UCSD-AML1 (cell line): ENCODE data around the gene JPH2.

Experiments used
- DNase-seq: peaks from one replicate; lab custom pipeline; 2025; ENCODE audit not compliant: unreplicated experiment; lab: John Stamatoyannopoulos, UW

The JPH2 gene

DNA sequence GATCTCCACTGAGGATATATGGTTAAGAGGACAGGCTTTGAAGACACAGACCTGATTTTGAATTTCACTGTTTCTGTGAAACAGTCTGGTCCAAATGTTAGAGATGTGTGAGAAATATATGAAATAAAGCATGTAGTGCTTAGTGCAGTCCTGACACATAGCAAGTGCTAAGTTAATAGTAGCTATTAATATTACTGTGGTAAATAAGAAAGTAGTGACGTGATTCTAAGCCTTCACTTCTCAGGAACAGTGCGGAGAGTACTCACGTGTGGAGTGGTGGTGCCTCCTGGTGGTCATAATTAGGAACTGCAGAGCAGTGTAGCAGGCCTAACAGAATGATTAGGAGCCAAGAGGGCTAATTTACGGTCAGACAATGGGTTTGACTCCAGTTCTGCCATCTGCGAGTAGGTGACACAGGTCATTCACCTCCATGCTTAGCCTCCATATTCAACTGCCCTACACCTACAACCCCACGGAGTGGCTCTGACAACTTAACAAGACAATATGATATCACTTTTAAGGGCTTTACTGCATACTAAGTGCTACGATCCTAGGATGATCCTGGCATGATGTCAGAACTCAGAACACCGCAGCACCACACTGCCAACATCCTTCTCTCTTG is 106.2 kb downstream of the JPH2 start:
- DNase-seq = peak; percentile 61

DNA sequence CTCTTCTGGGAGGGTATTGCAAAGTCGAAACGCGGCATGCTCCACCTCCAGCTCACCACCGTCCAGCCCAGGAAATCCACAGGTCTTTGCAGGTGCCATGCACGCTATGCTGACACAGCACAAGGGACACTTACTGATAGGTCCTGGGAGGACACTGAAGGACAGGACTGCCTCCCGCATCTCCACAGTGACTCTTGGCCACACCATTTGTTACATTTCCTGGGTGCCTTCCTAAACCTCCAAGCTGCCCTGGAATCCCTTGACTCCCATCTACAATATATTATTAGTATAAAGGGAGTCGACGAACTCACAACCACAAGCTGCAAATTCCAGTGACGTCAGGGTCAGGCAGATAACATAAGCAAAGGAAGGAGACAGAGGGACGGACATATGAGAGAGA is 106.9 kb downstream of the JPH2 start:
- no peak for DNase-seq

DNA sequence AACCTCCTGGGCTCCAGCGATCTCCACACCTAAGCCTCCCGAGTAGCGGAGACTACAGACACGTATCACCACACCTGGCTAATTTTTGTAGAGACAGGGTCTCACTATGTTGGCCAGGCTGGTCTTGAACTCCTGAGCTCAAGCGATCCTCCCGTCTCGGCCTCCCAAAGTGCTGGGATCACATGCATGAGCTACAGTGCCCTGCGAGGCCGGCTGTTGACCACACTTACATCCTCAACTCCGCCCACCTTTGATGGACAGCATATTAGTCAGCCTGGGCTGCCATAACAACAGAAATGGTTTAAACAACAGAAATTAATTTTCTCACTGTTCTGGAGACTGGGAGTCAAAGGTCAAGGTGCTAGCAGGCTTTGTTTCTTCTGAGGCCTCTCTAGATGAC is 107.7 kb downstream of the JPH2 start:
- DNase-seq = no peak

DNA sequence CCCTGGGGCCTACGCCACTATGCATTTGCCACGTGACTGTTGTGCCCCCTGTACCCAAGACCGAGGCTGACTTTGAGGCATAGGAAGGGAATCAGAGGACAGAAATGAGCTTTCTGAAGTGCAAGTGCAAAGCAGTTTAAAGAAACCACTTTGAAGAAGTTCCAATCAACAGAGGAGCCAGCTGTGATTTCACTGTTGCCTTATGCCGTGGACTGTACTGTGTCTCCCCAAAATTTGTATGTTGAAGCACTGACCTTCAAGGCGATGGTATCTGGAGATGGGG is 111.1 kb downstream of the JPH2 start:
- no peak for DNase-seq

DNA sequence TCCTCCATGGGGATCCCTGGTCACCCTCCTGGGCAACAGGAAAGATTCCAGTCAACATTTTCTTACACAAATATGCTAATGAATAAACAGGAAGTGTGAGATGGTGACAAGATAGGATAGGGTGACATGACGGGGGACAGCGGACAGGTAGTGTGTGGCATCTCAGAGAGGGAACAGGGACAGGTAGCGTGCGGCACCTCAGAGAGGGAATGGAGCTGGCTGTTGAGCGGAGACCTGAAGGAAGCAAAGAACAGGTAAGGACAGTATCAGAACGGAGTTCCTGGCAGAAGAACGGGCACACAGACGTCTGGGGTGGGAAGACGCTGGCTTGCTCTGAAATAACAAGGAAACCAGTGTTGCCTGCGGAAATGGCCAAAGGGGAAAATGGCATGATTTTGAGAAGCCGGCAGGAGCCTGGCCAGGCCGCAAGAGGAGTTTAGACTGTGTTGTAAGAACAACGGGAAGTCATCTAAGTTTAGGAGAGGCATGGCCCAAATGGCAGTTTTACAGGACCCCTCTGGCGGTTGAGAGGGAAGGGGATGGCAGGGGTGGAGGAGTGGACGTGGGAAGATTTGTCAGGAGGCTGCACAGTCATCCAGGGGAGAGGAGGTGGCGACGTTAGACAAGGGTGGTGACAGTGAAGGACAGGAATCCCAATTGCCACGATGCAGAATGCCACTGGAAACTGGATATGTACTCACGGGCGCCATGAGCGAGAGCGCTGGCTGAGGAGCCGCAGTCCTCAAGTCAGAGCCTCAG is 111.6 kb downstream of the JPH2 start:
- DNase-seq = no peak

DNA sequence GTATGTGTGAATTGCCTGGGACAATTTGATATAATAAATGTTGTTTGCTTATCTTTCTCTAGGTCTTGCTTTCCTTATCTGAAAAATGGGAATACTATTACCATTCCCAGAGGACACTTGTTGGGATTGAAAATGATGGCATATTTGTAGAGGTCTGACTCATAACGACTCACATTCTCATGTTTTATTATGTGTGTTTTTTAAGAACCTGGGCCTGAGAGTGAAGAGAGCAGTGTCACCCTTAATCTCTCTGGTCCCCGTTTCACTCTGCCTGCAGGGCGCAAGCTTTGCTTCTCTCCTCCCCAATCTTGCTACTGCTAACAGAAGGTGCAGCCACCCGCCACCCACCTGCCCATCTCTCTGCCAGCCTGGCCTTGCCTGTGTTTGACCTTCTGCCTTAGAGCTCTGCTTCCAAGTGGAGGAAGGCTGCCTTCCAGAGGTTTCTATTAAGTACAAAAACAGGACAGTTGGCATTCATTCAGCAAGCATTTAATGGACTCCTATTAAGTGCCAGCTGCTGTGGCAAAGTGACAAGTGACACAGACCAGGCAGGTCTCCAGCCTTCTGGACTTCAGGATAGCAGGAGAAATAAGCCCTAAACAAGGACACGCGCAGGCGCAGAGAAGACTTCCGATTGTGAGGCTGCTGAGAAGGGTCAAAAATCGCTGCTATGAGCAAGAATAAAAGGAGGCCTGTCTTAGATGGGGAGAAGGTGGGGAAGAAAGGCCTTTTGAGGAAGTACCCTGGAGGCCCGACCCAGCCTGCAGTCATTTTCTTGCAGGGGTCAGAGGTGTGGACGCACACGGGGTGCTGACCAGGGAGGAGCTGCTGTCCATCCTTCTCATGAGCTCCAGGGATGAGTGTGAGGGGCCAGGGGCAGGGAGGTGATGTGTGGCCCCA is 112.5 kb downstream of the JPH2 start:
- DNase-seq = no peak

DNA sequence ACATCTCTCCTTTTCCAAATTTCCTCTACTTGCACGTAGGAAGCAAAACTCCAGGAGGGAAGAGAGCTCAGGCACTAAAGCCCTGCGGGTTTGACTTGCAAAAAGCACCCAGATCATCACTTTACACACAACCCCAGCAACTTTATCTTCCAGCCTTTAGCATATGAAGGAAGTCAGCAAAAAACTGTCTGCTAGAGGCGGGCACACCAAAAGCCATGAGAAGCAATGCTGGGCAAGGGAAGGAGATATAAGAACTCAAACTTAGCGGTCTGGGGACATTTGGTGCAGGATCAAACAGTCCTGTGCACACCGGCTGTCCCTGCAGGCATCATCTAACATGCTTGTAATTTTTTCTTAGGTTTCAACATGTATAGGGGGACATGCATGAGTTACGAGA is 113.3 kb downstream of the JPH2 start:
- DNase-seq = no peak

DNA sequence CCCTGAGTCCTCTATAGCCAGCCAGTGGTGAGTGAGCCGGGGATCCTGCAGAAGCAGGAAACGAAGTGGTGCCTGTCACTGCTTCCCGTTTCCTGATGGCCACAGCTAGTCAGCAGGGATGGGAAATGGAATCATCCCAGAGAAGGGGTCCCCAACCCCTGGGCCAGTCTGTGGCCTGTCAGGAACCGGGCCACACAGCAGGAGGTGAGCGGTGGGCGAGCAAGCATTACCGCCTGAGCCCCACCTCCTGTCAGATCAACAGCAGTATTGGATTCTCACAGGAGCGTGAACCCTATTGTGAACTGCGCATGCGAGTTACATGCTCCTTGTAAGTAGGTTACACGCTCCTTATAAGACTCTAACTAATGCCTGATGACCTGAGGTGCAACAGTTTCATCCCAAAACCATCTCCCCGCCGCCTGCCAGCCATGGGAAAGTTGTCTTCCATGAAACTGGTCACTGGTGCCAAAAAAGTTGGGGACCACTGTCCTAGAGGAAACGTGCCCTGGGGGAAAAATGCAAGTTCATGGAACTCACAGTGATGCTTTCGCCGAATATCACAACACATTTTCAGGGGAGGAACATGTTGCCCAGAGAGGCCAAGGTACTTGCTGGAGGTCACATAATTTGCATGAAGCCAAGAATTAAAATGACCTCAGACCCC is 113.8 kb downstream of the JPH2 start:
- no peak for DNase-seq

DNA sequence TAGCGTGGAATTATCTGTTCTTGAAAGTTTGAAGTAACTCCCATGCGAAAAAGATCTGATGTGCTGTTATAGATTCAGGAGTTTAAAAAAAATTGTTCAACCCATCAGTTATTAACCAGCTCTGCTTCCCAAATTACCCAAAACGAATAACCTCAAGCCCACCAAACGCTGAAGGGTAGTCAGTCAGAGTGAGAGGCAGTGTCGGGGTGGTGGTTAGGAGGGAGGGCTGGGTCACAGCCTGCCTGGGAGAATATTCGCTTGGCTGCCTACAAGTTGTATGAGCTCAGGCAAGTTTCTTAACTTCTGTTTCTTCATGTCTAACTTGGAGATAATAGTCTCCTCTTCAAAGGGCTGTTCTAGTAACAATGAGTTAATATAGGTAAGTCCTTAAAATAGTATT is 114.6 kb downstream of the JPH2 start:
- no peak for DNase-seq

DNA sequence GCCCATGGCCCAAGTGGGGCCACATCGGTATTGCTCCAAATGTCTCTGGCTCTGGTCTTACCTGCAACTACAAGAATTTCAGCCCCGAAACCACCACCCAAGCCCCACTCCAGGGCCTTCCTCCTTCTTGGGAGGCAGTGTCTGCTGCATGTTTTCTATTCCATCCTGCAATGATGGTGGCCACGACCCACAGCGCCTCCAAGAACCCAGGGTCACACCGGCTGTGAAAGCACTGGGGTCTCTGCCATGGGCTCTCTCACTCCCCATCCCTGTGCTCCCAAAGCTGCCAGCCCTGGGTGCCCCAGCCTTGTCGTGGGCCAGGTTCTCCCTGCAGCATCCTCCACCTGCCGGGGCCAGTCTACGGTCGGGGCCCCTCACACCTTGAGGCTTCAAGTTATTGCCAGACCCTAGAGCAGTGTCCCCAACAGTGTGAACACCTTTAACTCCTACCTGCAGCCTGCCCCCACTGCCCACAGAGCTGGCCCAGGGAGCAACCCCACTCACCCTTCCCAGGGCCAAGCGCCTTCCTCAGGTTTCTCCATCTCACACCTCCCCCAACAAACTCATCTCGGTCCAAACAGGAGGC is 115.4 kb downstream of the JPH2 start:
- no peak for DNase-seq

DNA sequence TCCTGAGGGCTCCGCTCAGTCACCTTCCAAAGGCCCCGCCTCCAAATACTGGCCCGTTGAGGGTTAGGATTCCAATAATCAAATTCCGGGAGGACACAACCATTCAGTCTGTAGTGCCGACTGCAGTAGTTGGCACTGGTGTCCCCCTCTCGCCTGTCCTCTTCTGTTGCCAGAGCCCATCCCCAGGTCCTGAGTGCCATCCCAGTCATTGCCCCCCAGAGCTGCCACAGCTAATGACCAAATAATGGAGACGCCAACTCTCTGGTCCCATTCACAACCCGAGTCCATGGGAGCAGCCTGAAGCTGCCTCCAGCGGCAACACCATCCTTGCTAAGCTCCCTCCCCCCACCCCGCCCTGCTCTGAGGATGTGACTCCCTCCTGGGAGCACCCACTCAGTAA is 115.9 kb downstream of the JPH2 start:
- DNase-seq = no peak

DNA sequence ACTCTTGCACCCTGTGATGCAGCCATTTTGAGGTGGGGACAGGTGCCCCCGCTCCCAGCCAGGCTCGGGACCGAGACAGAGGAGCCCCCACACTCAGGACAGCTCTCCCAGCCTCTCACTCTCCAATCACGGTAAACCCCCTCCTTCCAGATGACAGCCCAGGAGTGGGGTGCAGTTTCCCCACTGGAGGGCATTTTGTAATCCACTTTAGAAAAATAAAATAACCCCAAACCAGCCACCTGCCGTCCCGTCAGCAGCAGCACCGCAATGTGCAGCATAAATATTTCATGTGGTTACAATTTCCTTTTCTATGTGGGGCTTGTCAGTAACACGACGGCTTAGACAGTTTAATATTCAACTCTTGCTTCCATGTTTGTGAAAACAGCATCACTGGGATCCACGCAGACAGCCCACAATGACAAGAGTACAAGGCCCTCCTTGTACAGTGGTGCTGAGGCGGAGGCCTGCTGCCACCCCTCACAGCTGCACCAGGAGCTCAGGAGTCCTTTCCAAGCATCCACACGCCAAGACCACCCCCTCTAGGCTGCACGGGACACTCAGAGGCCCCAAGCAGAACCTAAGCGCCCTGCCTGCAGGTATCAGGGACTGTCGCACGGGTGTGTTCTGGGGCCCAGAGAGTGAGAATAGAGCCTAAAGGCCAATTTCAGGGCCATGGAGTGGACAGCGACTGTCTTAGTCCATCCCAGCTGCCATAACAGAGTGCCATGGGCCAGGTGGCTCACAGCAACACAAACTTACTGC is 116.7 kb downstream of the JPH2 start:
- no peak for DNase-seq

DNA sequence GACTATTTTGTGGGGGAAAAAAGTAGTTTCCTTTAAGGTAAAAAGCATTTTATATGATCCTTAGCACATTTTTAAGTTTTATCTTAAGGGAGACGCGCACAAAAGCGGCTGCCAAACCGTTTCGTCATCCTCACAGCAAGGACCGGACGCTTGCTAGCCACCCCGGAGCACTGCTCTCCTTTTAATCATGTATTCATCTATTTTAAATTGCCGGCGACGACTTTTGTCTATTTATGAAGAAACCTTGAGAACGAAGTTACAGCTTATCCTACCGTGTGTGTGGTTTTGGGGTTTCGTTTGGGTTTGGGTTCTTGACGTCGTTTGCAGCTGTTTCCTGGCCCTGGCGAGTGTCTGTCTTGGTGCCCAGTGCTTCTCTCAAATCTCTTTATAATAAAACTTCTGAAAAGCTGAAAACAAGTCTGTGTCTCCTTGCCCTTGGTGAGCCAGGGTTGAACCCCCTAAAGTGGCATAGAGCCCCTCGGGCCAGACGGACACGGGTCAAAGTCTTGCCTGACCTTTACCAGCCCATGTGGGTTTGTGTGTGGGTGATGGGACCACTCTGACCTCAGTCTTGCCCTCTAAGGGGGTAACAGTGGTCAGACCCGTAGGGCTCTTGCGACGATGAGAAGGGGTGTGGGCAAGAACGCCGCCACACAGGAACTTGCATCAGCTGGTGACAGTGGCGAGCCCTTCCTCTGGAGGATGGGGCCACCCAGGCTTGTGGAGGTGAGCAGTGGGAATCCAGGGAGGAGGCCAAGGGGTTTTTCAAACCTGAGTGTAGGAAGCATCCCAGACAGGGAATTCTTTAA is 117.6 kb downstream of the JPH2 start:
- DNase-seq = no peak

DNA sequence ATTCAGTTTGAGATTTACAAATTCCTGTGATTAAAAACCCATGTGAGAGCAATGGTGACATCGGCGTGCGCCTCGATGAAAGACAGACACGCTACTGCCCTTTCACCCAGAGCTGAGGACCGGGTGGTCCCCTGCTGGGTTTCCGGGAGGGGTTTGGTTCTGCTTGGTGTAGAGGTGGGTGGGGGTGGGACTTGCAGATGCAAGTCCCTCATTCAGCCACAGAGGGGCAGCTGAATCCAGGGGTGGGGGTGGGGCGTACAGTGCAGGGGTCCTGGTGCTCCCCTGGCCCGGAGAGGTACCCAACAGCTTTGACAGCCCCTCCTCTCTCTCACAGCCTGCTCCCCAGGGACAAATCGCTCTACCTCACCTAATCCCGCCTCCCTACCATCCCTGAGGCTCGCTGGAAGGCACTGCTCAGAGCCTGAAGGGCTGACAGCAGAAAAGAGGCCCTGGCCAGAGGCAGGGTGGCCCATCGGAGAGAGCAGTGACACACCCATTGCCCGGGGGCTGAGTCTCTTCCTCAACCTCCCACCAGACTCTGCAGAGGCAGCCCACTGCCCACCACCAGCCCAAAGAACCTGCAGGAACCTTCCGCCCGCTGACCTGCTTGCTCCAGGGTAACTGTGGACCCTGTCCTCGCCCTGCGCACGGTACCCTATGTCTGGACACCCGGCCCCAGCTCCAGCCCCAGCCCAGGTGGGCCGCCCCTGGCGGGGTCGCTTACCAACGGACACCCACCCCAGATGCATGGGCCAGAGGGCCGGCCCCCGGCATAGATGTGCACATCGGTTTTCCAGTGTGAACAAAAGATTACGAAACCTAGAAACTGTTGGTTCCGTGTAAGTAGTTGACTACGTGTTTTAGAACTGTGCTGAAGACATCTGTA is 118.4 kb downstream of the JPH2 start:
- no peak for DNase-seq

DNA sequence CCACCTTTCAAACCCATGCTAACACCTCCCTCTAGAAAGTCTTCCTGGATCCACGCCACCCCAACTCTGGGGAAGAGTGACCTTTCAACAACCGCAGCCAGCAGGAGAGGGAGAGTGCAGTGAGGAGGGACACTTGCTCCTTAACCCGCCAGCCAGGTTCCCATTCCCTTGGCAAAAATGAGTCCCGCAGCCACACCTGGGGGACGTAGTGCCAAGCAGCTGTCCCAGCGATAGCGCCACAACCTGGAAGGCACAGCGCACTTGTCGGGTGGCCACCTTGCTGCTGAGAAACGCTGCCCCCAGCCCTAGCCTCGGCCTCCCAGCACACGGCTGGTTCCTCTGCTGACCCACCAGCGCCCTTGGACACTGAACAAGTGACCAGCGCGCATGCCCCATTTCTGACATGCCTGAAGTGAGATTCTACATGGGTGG is 119.3 kb downstream of the JPH2 start:
- DNase-seq = no peak

DNA sequence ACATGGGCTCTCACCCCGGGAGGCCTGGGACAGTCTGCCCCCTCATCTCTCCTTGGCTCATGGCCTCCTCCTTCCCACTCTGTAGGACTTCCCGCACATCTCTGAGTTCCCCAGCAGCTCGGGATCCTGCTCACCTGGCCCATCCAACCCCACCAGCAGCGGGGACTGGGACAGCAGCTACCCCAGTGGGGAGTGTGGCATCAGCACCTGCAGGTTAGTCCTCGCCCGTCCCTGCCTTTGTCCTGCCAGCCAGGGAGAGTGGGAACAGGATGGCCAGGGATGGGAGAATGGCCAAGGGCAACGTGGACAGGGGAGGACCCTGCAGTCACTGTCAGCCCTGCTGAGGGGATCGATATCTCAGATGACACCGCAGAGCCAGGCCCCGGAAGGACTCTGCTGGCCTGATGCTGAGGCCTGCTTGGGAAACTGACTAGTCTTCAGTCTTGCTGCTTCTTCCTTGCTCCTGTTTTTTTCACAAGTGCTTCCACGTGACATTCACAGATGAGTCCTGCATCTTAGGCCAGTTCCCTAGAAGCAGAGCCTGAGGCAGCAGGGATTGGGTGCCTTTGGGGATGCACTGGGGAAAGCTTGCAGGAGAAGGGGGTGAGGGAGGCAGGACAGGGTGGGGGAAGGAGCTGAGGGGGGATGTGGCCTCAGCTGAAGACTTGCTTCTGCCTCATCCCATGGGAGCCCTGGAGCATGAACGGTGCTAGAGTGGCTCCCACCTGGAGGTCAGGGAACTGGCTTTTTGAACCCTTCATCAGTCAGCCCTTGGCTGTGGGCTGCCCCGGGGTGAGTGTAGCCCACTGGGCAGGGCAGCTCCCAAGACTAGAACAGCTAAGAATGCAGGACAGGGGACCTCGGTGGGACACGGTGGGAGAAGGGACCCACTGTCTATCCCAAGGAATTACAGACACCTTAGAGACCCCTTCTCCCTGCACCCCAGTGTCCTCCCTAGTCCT is 120.1 kb downstream of the JPH2 start:
- no peak for DNase-seq
